ENCODE measurements around the gene PTPN7.
"Not testable (repeated sequence)": the region's sequence is repeated elsewhere in the genome, so short reads cannot be mapped to it uniquely, and the experiment has no call there.

Gene PTPN7

DNA sequence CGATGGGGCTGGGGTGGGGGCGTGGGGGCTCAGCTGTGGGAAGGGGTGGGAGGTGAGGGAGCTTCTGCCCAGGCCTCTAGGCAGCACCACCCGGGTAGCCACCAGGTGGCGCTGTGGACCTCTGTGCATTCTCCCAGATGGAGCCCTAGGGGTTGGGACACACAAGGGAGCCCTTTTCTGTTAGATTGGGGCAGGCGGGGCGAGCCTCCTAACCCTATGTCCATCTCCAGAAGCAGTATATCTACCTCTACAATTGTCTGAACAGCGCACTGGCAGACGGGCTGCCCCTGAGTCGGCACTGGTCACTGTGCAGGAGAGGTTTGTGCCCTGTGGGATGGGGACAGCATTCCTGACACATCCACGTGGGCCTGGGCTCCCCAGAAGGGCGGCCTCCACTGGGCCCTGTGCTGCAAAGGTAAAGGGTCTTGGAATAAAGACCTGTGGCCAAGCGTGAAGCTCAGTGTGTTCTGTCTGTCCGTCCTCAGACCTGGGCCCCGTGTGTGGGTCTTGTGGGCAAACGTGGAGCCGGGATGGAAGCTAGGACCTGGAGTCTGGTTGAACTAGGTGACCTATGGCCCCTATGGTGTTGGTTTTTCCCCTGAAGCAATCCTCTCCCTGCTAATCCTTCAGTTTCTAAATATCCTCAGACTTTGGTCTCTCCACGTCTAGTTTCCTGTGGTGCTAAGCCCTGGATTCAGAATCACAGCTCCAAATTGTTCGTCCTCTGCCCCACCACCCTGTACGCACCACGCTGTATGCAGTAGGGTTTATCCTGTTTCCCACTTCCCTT is 28.8 kb upstream of the PTPN7 start:
- DNase-seq: peak; percentile 92

DNA sequence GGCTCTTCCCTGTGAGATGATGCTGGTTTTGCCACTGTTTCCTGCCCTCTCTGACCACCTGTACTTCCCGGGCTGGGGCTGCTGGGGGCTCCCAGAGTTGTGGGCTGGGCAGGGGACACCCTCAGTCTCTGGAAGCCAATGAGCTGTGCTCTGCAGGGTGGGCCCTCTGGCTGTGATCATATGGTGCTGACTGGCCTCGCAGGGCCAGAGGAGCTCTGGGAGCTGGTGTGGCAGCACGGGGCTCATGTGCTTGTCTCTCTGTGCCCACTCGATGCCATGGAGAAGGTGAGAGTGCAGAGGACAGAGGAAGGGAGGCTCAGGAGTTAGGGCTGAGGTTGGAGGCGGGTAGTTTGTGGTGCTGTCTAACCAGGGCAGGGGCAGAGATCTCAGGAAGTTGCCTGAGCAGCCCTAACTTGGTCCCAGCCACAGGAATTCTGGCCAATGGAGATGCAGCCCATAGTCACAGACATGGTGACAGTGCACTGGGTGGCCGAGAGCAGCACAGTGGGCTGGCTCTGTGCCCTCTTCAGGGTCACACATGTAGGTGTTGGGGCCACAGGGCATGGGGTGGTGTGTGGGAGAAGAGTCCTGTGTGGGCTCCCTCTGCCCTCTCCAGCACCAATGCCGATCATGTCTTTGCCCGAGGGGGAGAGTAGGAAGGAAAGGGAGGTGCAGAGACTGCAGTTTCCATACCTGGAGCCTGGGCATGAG is 27.4 kb upstream of the PTPN7 start:
- DNase-seq: no peak

DNA sequence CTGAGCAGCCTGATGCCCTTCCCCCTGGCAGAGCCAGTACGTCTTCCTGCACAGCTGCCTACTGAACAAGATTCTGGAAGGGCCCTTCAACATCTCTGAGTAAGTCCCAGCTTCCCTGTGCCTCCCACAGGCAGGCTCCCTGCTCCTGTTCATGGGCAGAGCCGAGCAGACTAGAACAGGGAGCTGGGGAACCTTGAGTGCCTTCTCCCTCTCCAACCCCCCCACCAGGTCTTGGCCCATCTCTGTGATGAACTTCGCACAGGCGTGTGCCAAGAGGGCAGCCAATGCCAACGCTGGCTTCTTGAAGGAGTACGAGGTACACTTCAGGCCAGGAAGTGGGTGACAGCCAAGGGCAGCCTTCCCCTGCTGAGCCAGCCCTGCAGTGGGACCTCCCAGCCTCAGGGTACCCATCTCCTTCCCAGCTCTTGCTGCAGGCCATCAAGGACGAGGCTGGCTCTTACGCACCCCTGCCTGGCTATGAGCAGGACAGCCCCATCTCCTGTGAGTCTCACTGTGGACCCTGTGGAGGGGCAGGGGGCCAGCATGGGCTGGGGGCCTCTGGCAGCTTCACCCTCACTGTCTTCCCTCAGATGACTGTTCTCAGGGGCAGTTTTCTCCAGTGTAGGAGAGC is 26.8 kb upstream of the PTPN7 start:
- DNase-seq: no peak

DNA sequence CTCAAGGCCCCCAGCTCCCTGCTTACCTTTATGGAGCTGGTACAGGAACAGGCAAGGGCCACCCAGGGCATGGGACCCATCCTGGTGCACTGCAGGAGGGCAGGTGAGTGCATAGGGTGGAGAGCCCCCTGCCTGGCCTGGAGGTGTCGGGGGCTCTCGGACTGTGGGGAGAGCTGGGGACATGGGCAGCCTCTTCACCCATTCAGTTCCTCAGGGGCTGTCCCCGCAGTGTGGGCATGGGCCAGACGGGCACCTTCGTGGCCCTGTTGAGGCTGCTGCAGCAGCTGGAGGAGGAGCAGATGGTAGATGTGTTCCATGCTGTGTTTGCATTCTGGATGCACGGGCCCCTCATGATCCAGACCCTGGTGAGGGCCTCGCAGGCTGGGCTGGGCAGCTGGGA is 25.9 kb upstream of the PTPN7 start:
- no peak for DNase-seq

DNA sequence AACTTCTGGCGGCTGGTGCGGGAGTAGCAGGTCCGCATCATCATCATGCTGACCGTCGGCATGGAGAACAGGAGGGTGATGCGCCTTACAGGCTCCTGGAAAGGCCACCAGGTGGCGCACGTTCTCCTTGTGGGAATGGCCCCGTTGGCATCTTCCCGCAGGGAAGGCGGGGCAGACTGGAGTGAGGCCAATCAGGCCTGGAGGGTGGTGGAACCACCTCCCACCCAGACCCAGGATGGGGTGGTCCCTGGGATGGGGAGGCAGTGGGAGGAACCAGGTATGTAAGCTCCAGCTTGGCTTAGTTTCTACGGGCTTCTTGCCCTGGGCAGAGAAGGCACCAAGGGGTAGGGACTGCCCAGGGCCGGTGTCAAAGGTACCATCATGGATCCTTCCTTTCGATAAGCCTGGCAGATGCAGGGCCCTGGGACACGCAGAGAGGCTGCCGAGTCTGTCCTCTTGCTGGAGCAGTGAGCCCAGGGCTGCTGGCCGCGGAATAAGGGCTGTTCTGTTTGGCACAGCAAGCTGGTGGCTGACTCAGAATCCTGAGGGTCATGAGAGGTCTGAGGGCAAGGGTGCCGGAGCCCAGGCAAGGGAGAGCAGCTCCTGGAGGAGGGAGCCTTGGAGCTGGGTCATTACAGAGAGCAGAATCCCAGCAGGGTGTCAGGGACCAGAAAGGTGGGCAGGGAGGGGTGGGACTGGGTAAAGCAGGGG is 24.5 kb upstream of the PTPN7 start:
- peak; percentile 88 for DNase-seq

DNA sequence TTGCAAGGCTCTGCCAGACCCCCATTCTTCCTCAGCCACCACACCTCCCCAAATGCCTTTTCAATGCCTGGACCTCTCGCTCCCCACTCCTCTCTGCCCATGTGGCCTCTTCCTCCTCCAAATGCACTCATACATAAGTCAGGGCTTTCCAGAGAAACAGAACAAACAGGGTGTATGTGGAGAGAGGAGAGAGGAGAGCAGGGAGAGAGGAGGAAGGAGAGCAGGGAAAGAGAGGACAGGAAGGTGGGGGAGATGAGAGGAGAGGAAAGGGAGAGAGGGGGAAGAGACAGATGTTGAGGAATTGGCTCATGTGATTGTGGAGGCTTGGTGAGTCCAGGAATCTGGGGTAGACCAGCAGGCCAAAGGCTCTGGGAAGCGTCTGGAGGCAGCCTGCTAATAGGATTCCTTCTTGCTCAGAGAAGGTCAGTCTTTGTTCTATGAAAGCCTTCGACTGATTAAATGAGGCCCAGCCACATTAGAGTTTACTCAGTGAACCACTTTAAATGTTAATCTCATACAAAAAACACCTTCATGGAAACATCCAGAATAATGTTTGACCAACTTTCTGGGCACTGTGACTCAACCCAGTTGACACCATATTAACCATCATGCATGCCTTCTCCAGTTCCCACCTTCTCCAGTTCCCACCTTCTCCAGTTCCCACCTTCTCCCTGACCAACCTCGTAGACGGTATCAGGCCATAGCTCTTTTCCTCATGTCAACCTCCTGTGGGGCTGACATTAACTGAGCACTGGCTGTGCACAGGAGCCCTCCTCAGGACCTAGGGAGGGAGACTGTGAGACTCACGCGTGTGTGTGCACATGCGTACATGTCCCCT is 21.9 kb upstream of the PTPN7 start:
- no peak for DNase-seq

DNA sequence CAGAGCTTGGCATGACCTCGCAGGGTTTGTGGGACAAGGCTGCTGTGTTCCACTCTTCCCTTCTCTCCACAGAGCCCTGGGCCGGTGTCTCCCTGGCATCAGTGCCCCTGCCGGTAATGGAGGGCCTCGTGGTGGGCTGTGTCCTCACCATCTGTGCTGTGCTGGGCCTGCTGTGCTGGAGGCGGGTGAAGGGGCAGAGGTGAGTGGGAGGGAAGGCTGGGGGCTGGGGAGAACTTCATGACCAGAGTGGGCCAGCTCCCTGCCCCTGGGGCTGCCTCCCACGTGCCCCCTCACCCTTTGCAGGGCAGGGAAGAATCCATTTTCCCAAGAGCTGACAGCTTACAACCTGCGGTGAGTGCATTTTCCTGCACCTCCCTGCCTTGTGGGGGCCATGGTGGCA is 21.2 kb upstream of the PTPN7 start:
- no peak for DNase-seq

DNA sequence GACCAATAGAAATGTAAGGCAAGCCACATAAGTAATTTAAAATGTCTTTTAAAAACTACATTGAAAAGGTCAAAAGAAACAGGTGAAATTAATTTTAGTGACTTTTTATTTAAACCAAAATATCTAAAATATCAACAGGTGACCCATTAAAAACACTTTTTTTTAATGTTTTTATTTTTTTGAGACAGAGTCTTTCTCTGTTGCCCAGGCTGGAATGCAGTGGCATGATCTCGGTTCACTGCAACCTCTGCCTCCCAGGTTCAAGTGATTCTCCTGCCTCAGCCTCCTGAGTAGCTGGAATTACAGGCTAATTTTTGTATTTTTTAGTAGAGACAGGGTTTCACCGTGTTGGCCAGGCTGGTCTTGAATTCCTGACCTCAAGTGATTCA is 20.3 kb upstream of the PTPN7 start:
- not testable (repeated sequence) for DNase-seq

DNA sequence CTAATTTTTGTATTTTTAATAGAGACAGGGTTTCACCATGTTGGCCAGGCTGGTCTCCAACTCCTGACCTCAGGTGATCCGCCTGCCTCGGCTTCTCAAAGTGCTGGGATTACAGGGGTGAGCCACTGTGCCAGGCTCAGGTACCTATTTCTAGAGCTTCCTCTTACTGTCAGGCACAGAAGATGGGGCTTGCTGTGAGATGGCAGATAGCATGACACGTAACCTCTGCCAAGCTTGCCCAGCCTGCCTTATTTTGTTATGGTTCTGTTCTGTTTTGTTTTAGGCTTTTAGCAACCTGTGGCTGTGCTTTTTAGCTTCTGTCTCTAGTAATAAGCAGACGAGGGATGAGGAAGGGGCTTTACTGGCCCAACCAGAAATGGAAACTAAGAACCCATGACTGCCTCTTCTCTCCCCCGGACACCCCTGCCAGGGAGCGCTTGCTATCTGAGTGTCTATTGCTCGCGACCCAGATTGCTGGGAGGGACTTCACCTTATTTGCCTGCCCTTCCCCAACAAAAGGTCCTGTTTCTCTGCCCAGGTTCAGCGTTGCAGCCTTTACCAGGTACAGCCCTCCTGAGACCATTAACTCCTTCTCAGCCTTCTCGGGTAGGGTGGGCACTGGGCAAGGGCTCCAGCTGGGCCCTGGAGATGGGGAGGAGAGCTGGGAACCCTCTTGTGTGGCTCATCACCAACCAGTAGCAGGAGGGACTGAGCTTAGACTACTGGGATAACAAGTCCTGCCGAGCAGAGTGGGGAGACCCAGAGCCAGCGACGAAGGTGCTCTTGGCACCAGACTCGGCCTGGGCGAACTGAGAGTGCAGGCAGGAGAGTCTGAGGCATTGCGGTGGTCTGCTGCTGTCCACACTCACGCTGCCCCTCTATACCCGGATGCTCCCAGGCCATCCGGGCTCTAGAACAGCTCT is 19.7 kb upstream of the PTPN7 start:
- no peak for DNase-seq

DNA sequence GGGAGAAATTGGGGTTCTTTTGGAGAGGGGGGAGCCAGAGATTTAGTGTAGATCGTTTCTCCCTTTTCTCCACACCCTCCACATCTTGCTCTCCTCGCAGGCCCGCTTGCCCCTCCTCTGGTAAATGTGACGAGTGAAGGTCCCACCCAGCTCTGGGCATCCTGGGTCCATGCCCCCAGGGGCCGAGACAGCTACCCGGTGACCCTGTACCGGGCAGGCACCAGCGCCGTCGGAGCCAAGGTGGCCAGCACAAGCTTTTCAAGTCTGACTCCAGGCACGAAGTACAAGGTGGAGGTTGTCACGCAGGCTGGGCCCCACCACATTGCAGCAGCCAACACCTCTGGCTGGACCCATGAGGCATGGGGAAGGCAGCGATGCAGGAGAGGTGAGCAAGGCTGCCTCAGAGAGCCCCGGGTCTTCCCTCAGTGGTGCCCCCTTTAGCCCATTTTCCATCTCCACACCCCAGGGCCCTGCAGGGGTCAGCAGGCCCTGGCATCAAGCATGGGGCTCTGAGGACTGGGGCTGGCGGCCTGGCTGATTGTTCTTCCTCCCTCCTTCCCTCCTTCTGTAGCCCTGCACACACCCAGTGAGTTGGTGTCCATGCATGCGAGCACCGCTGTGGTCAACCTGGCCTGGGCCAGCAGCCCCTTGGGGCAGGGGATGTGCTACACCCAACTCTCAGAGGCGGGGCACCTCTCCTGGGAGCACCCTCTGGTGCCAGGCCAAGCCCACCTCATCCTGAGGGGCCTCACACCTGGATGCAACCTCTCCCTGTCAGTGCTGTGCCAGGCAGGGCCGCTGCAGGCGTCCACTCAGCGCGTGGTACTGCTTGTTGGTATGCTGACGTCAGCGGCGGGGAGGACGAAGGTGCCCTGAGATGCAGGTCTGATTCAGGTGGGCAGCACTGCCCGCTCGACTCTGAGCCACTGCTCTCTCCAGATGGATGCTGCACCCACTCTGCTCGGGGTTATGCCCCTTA is 16.8 kb upstream of the PTPN7 start:
- DNase-seq: no peak

DNA sequence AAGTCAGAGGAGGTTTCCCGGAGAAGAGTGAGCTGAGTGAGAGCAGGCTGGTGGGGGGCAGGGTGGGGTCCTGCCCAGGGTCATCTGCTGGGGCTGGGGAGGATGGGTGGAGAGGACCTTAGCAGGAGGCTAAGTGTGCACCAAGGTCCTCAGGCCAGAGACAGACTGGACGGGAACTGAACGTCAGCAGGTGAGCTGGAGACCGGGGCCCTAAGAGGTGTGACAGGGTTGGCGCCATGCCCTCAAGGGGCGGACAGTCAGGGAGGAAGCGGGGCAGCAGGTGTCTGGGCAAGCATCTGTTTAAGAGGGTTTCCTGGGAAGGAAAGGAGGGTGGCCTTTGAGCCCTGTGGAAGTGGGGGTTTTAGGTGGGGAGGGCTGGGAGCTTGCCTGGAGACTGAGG is 13.6 kb upstream of the PTPN7 start:
- no peak for DNase-seq

DNA sequence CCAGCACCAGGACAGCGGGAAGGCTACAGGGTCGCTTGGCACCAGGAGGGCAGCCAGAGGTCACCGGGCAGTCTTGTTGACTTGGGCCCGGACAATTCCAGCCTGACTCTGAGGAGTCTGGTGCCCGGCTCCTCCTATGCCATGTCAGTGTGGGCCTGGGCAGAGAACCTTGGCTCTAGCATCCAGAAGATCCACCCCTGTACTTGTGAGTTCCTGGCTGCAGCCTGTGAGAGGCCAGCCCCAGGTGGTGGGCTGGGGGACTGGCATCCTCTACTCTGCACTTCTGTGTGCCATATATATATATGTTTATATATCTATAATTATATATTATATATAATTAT is 11.6 kb upstream of the PTPN7 start:
- no peak for DNase-seq

DNA sequence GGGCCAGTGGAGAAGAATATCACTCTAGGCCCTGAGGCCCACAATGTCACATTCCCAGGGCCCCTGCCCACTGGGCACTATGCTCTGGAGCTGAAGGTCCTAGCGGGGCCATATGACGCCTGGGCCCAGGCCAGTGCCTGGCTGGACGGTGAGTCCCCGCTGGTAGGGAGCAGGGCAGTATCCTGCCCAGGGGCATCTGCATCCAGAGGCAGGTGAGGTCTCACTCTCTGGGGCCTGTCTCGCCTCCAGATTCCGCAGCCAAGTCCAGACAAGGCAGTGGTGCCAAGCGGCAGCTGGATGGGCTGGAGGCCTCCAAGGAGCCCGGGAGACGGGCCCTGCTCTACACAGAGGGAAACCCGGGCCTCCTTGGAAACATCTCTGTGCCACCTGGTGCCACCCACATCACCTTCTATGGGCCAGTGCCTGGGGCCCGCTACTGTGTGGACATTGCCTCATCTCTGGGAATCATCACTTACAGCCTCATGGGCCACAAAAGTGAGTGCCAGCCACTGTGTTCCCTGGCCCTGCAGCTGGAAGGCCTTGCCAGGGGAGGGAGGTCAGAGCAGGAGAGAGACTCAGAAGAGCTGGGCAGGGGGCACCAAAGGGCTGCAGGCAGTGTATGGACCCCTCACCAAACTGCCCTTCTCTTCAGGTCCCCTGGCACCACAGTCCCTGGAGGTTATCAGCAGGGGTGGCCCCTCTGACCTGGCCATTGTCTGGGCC is 11.1 kb upstream of the PTPN7 start:
- no peak for DNase-seq

DNA sequence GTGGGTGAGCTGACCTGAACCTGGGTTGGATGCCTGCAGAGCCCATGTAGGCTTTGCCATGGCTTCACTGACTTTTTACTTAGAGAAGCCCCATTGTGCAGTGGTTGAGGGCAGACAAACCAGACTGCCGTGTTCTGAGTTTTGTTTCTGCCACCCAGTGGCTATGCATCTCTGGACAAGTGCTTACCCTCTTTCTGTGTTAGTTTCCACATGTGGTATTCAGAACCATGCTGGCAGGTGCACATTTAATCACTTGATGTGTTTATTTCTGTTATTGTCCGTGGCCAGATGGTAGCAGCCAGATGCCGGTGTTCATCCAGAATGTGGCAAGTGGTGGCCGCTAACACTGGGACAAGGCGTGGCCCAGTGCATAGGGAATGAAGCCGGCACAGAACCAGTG is 10.3 kb upstream of the PTPN7 start:
- no peak for DNase-seq

DNA sequence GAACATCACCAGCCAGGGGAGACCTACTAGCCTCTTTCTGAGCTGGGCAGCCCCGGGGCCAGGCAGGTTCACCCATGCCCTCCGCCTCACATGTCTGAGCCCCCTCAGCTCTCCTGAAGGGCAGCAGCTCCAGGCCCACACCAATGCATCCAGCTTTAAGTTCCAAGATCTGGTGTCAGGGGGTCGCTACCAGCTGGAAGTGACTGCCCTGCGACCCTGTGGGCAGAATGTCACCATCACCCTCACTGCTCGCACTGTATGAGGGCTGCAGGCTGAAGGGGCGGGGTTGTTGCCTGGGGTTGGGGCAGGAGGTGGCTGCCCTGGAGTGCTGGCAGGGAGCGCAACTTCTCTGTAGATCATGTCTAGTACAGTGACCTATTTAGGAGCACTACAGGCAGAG is 8.5 kb upstream of the PTPN7 start:
- DNase-seq: no peak

DNA sequence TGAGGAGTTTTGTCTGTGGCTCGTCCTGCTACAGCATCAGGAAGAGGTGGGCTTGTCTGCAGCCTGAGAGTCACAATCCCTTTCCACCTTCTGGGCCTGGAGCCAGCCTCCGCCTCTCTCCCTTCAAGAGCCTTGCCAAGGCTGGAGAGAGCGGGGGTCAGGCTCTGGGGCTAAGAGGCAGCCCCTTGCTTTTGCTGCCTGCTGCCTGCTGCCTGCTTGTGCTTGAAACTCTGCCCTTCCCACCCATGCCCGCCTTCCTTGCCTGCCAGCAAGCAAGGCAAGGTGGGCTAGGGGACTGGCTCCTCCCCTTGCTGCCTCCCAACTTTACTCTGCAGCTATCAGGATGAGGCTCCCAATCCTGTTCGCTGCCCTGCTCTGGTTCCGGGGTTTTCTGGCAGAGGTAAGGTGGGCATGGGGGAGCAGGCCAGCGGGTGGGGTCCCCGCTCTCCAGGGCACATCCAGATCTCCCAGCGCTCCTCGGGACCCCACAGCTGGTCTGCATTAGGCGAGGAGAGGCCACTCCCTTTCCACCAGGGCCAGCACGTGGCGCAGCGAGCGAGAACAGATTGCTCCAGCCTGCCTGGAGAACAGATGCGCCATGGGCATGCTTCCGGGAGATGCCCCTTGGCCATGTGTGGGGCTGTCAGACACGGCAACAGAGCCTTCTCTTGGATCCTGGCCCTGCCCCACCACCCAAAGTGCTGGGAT is 7.5 kb upstream of the PTPN7 start:
- DNase-seq: no peak

DNA sequence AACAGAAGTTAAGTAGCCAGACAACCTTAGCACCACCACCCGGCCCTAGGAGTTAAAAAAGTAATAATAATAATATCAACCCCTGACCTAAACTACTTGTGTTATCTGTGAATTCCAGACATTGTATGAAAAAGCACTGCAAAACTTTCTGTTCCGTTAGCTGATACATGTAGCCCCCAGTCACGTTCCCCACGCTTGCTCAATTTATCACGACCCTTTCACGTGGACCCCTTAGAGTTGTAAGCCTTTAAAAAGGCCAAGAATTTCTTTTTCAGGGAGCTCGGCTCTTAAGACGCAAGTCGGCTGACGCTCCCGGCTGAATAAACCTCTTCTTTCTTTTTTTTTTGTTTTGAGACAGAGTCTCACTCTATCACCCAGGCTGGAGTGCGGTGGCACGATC is 6.7 kb upstream of the PTPN7 start:
- DNase-seq: not testable (repeated sequence)

DNA sequence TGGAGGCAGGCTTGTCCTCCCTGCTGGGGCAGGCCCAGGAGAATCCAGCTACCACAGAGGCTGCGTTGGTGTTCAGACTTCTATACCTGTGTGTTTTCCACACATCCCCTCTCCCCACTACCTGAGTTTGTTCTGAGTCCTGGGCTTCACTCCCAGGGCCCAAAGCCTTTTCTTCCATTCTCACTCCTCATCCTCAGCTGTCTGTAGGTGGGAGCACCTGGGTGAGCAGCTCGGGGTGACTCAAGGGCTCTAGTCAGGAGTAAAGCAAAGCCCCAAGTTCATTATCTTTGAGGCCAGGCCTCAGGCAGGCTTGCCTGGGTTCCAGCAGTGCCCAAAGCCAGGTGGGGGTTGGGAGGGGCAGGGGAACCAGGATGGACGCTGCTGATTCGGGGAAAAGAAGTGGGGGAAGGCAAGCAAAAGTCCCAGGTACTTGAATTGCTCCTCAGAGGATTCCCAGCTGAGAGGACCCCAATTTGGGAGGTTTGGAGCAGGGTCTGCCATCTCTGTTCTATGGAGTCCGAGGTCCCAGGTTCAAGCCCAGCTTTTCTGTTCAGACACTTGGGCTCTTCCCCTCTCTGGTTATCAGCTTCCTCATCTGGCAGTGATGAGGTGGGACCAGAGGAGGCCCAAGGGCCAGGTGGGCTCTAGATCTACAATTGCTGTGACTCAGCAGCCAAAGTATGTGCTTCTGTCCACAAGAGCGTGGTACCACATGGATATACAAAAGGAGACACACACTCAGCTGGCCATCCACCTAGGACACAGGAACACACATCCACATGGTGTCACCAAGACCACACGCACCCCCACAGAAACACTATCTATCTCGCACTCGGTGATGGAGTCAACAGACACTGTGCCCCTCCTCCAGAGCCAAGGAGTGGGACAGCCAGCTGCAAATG is 5.8 kb upstream of the PTPN7 start:
- DNase-seq: no peak

Measured in activated CD8-positive, alpha-beta memory T cell treated with anti-CD3 and anti-CD28 coated beads for 24 hours (primary cell).